ENCODE data around the gene JRKL. TPM values are rescaled to one million over a fixed set of nuclear protein-coding genes. Genes with fewer than 3 reads are reported as not detected.
A peak's percentile ranks its signal among the peaks of the same experiment; 100 is the strongest.

JRKL gene
- 10 to 100 TPM; 12.5 to 13.4 TPM for total RNA-seq
- 1 to 10 TPM; 1.4 to 5.4 (median 2.8) TPM for polyA plus RNA-seq
- 6.9 to 31.4 (median 13.0) reads per million in 6 experiments for total RNA-seq

DNA sequence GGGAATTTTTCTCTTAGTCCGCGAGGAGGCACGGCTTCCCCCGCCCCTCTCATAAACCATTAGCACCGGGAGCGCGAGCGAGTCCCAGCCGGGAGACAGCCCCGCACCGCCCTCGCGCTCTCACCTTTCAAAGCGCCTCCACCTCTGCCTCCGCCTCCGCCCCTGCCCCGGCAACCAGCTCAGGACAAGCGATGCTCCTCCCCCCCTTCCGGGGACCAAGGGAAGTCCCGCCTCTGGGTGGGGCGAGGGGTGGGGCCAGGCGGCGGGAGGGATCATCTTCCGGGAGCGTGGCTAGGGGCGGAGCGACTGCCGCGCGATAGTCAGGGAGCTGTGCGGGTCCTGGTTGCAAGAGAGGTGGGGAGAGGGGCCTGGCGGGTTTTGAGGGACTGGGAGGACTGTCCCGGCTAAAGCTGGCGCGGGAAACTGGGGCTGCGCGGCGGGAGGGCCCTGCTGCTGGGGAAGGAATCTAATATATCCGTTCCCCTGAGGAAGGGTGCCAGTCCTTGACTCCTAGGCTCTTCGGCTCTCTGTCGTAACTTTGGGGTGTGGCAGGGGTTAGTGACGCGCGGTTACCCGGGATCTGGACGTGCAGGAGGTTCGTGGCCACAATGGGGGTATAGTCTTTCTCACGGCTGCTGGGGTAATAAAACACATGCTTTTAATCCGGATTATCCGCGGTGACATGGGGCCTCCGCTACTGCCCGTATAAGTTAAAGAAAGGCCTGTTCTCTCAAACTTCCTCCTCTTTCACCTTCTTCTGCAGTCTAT is at the start of gene JRKL, which contains the start of gene CCDC82:
JRKL (plus strand) TSS at position 294 of the 768 bp plus-strand sequence. CDS start 637 bp downstream, outside the sequence.
CCDC82 (minus strand) TSS at position 193 of the 768 bp plus-strand sequence. CDS start 5,165 bp downstream, outside the sequence.
- H3K9me3 Mint-ChIP-seq, result peaks cover 0 to 9% (median 0%) of the 10 kb centered on the region in 9 donors
- H3K36me3 Mint-ChIP-seq, result peaks cover 0 to 11% (median 6%) of the 10 kb centered on the region in 3 donors
- POLR2A ChIA-PET, result interaction anchor here (0.6 to 2.9 kb wide), 12 partner anchors 46 to 1896 kb away, joined by 3 to 23 read pairs (median 6); partner anchors contain the start of genes CEP57, CWC15, FAM76B and KDM4D
- no peaks in the 10 kb centered on the region for H3K27me3 Mint-ChIP-seq
- peaks cover 17 to 51% (median 43%) of the 10 kb centered on the region in 4 donors for H3K4me1 Mint-ChIP-seq
- peak within 1 kb of the TSS; percentile 83 to 98 (median 96) for H3K27ac Mint-ChIP-seq
- ATAC-seq, result peak; percentile 91 to 93
- H3K4me3 Mint-ChIP-seq, result peak within 1 kb of the TSS; percentile 83 to 97 (median 95)
- peak; percentile 95 to 99 (median 98) for DNase-seq

GRCh38 chr11:96340555-96340885 is 49.3 kb upstream of the JRKL start:
- ATAC-seq (no peak), DNase-seq (no peak)
- H3K4me1 Mint-ChIP-seq, result peaks cover 37 to 76% (median 57%) of the 10 kb centered on the region in 4 donors
- H3K4me3 Mint-ChIP-seq, result peak overlapping the region; percentile 91 to 99 (median 96)
- no peaks in the 10 kb centered on the region for H3K27me3 Mint-ChIP-seq
- POLR2A ChIA-PET, result interaction anchor here (1.0 to 5.4 kb wide), 10 partner anchors 15 to 285 kb away, joined by 3 to 28 read pairs (median 6); partner anchors contain the start of genes CCDC82 and JRKL
- peaks cover 8 to 26% (median 11%) of the 10 kb centered on the region in 3 donors for H3K36me3 Mint-ChIP-seq
- H3K27ac Mint-ChIP-seq, result peak overlapping the region; percentile 94 to 99 (median 97)
- no peaks in the 10 kb centered on the region for H3K9me3 Mint-ChIP-seq

DNA sequence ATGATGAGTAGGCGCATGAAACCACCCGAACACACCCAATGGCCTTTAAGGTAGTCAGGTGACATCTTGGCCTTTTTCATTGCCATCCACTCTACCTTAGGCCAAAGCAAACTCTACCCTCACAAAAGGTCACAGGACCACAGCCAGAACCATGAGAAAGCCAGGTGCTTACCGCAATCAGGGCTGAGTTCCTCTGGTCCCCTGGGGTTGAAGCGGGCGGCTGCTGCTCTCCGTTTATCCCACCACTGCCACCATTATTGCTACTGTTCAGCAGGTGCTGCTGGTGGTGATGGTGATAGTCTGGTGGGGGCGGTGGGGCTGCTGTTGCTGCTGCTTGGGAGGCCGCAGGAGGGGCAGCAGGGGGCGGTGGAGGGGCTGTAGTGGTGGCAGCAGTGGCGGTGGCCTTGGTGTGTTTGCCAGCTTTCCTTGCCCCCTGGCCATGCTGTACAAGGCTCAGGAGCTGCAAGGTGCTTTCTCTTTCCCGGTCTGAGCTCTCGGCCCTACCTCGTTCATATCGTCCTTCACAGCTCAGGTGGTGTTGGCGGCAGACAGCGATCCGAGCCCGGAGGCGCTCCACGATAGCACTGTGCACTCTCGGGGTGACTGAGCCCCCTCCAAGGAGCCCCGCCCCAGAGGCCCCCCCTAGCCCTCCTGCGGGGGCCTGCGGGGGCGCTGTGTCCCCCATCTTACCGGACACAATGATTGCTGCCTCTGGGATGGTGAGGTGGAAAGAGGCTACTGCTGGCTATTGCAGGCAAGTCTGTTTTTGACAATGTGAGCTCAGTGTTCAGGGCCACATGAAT is 48.4 kb upstream of the JRKL start:
- H3K4me1 Mint-ChIP-seq, result peaks cover 30 to 67% (median 48%) of the 10 kb centered on the region in 4 donors
- H3K9me3 Mint-ChIP-seq, result peaks cover 0 to 2% (median 0%) of the 10 kb centered on the region in 9 donors
- peaks cover 8 to 17% (median 11%) of the 10 kb centered on the region in 3 donors for H3K36me3 Mint-ChIP-seq
- H3K4me3 Mint-ChIP-seq, result peak overlapping the region; percentile 91 to 99 (median 96)
- peak; percentile 57 for ATAC-seq
- peak overlapping the region; percentile 94 to 99 (median 97) for H3K27ac Mint-ChIP-seq
- peak; percentile 56 to 83 (median 72) for DNase-seq
- no peaks in the 10 kb centered on the region for H3K27me3 Mint-ChIP-seq
- POLR2A ChIA-PET, result interaction anchor here (0.7 to 5.4 kb wide), 19 partner anchors 13 to 328 kb away, joined by 3 to 28 read pairs (median 5); partner anchors contain the start of genes CCDC82 and JRKL

GRCh38 chr11:96342014-96342960 is 47.5 kb upstream of the JRKL start:
- ATAC-seq, result no peak
- H3K4me3 Mint-ChIP-seq, result peak overlapping the region; percentile 91 to 99 (median 96)
- peak overlapping the region; percentile 94 to 99 (median 97) for H3K27ac Mint-ChIP-seq
- no peak for DNase-seq
- H3K4me1 Mint-ChIP-seq, result peaks cover 27 to 58% (median 40%) of the 10 kb centered on the region in 4 donors
- POLR2A ChIA-PET, result interaction anchor here (0.6 to 5.4 kb wide), 31 partner anchors 14 to 552 kb away, joined by 3 to 28 read pairs (median 4); partner anchors contain the start of genes CCDC82, CEP57, FAM76B and JRKL
- peaks cover 0 to 2% (median 0%) of the 10 kb centered on the region in 9 donors for H3K9me3 Mint-ChIP-seq
- peaks cover 8 to 13% (median 11%) of the 10 kb centered on the region in 3 donors for H3K36me3 Mint-ChIP-seq
- H3K27me3 Mint-ChIP-seq, result no peaks in the 10 kb centered on the region

DNA sequence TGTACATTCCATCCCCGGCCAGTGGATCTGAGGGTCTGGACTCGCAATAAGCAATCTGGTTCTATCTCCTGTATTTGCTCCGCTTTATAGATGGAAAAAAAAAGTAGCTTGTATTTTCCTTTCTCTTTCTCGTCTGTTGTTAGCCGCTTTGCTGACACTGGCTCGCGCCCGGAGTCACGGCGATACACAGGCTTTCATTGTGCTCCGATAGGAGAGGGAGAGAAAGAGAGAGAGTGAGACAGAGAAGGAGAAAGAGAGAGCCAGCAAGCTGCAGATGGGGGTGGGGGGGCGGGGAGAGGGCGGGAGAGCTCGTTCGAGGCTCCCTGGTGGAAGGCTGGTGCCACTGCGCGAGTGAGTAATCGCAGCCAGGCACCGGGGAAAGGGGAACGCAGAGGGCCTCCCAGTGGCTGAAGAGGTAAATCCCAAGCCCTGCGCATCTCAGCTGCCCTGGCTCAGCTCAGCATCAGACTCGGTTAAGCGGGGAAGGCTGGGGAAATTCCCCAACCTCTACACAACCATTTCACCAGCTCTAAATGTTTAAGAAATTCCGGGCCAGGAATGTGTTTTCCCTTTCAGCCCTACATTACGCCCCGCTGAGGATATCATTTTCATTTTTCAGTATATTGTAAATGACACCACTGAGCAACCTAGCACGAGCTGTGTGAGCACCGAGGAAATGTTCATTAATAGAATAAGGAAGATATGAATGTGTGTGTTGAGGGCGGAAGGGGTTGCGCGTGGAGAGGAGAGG is 46.7 kb upstream of the JRKL start, which contains the start of gene MAML2:
MAML2 (minus strand) TSS at position 235 of the 751 bp plus-strand sequence. CDS start 1,300 bp downstream, outside the sequence.
- Mint-ChIP-seq H3K27me3 (no peaks in the 10 kb centered on the region), H3K4me3 (peak within 1 kb of the TSS; percentile 91 to 99 (median 96)), H3K9me3 (peaks cover 0 to 2% (median 0%) of the 10 kb centered on the region in 9 donors), H3K4me1 (peaks cover 19 to 50% (median 31%) of the 10 kb centered on the region in 4 donors), H3K27ac (peak within 1 kb of the TSS; percentile 94 to 99 (median 97)), H3K36me3 (peaks cover 8 to 11% (median 10%) of the 10 kb centered on the region in 3 donors)
- DNase-seq, result peak; percentile 74 to 94 (median 89)
- POLR2A ChIA-PET, result interaction anchor here (0.6 to 3.5 kb wide), 26 partner anchors 11 to 553 kb away, joined by 3 to 26 read pairs (median 4); partner anchors contain the start of genes CCDC82, CEP57, FAM76B and JRKL
- ATAC-seq, result peak; percentile 78 to 83

- ATAC-seq, result no peak
- Mint-ChIP-seq H3K27me3 (no peaks in the 10 kb centered on the region), H3K4me1 (peaks cover 7 to 17% (median 14%) of the 10 kb centered on the region in 4 donors), H3K9me3 (no peaks in the 10 kb centered on the region), H3K36me3 (peaks cover 6 to 58% (median 25%) of the 10 kb centered on the region in 3 donors), H3K27ac (no peak overlapping the region), H3K4me3 (no peak overlapping the region)
- no peak for DNase-seq
- POLR2A ChIA-PET, result no interaction called here
These were observed 33.0 kb upstream of the JRKL start for GRCh38 chr11:96356848-96357247.

DNA sequence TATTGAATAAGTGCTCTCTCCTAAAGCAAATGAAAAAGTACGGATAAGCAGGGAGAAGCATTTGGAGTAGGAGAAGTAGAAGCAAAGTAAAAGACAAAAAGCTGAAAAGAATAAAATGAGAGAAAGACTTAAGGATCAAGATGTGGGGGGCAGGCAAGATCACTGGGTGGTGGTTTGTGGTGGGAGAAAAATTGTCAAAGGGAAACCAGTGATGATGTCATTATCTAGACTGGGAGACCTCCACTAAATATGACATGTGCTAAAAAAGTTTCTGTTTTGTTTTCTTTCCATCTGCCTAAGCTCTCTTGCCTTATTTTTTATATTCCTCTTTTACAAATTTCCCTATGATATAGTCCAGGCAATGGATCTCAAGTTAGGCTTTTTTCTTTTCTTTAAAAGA is 32.0 kb upstream of the JRKL start:
- H3K4me1 Mint-ChIP-seq, result peaks cover 7 to 17% (median 14%) of the 10 kb centered on the region in 4 donors
- no peaks in the 10 kb centered on the region for H3K27me3 Mint-ChIP-seq
- POLR2A ChIA-PET, result no interaction called here
- peak overlapping the region in 6 of 10 donors; percentile 12 to 77 (median 29) for H3K27ac Mint-ChIP-seq
- DNase-seq (peak in 3 of 10 donors; percentile 4 to 39 (median 25)), ATAC-seq (peak; percentile 74 to 82)
- H3K36me3 Mint-ChIP-seq, result peaks cover 6 to 59% (median 23%) of the 10 kb centered on the region in 3 donors
- H3K9me3 Mint-ChIP-seq, result no peaks in the 10 kb centered on the region
- peak overlapping the region in 1 of 10 donors; percentile 11 for H3K4me3 Mint-ChIP-seq

- POLR2A ChIA-PET, result no interaction called here
- Mint-ChIP-seq H3K36me3 (peaks cover 6 to 62% (median 23%) of the 10 kb centered on the region in 3 donors), H3K4me3 (no peak overlapping the region), H3K27me3 (no peaks in the 10 kb centered on the region), H3K27ac (peak overlapping the region in 7 of 10 donors; percentile 26 to 77 (median 46)), H3K9me3 (no peaks in the 10 kb centered on the region), H3K4me1 (peaks cover 7 to 17% (median 14%) of the 10 kb centered on the region in 4 donors)
- ATAC-seq (no peak), DNase-seq (no peak)
These were observed 31.5 kb upstream of the JRKL start for GRCh38 chr11:96358321-96358720.

- Mint-ChIP-seq H3K36me3 (peaks cover 0 to 50% (median 13%) of the 10 kb centered on the region in 3 donors), H3K27ac (no peak overlapping the region), H3K4me1 (peaks cover 5 to 17% (median 14%) of the 10 kb centered on the region in 4 donors), H3K4me3 (no peak overlapping the region), H3K27me3 (no peaks in the 10 kb centered on the region), H3K9me3 (no peaks in the 10 kb centered on the region)
- ATAC-seq (no peak), DNase-seq (no peak)
- POLR2A ChIA-PET, result no interaction called here
These were observed 28.0 kb upstream of the JRKL start for GRCh38 chr11:96361778-96362177.

- H3K27ac Mint-ChIP-seq, result no peak overlapping the region
- peaks cover 0 to 6% (median 0%) of the 10 kb centered on the region in 4 donors for H3K4me1 Mint-ChIP-seq
- DNase-seq, result no peak
- no peaks in the 10 kb centered on the region for H3K27me3 Mint-ChIP-seq
- no peaks in the 10 kb centered on the region for H3K9me3 Mint-ChIP-seq
- H3K36me3 Mint-ChIP-seq, result peaks cover 6 to 58% (median 27%) of the 10 kb centered on the region in 3 donors
- no peak overlapping the region for H3K4me3 Mint-ChIP-seq
- POLR2A ChIA-PET, result no interaction called here
- no peak for ATAC-seq
These were observed 24.3 kb upstream of the JRKL start for GRCh38 chr11:96365493-96365892.

All from naive thymus-derived CD8-positive, alpha-beta T cell (primary cell).